GM23248 (cell line): ENCODE results near the gene UCN. TPM values are rescaled to one million over a fixed set of nuclear protein-coding genes. Genes with fewer than 3 reads are reported as not detected.
"Not testable (repeated sequence)": the region's sequence is repeated elsewhere in the genome, so short reads cannot be mapped to it uniquely, and the experiment has no call there.

ENCODE experiments used
- DNase-seq: peaks from one replicate; pipeline ENCODE4 v3.0.0-alpha.2; 2015
- H2AFZ ChIP-seq: fragments of 200-600 bp; sonication (generic); 2 replicates; pipeline ENCODE4 v1.6.1; 2016; ENCODE audit warnings: antibody characterized with exemption
- H3F3A ChIP-seq: fragments of 200-600 bp; sonication (generic); 2 replicates; pipeline ENCODE4 v1.6.1; 2016; ENCODE audit warnings: mild to moderate bottlenecking, antibody characterized with exemption, mixed run types; ENCODE audit not compliant: insufficient read depth
- H3K27ac ChIP-seq: fragments of 200-600 bp; sonication (generic); 2 replicates; pipeline ENCODE4 v1.5.1; 2016; ENCODE audit warnings: mild to moderate bottlenecking
- H3K27me3 ChIP-seq: fragments of 200-600 bp; sonication (generic); replicated peaks from 2 replicates; pipeline ENCODE4 v1.6.1; 2016; ENCODE audit warnings: mild to moderate bottlenecking; ENCODE audit not compliant: insufficient read depth
- H3K36me3 ChIP-seq: fragments of 200-600 bp; sonication (generic); 2 replicates; pipeline ENCODE4 v1.6.1; 2016; ENCODE audit warnings: low read depth, mild to moderate bottlenecking
- H3K4me1 ChIP-seq: fragments of 200-600 bp; sonication (generic); 2 replicates; pipeline ENCODE4 v1.6.1; 2016; ENCODE audit warnings: mild to moderate bottlenecking; ENCODE audit not compliant: insufficient read depth
- H3K4me2 ChIP-seq: fragments of 200-600 bp; sonication (generic); one replicate; pipeline ENCODE4 v1.6.1; 2016; ENCODE audit warnings: mild to moderate bottlenecking; ENCODE audit not compliant: unreplicated experiment
- H3K4me3 ChIP-seq: fragments of 200-600 bp; sonication (generic); 2 replicates; pipeline ENCODE4 v1.5.1; 2016; ENCODE audit warnings: mild to moderate bottlenecking
- H3K79me2 ChIP-seq: fragments of 200-600 bp; sonication (generic); 2 replicates; pipeline ENCODE4 v1.6.1; 2016; ENCODE audit warnings: mild to moderate bottlenecking; ENCODE audit not compliant: insufficient read depth
- H3K9ac ChIP-seq: fragments of 200-600 bp; sonication (generic); 2 replicates; pipeline ENCODE4 v1.6.1; 2016; ENCODE audit warnings: mild to moderate bottlenecking
- H3K9me2 ChIP-seq: fragments of 200-600 bp; sonication (generic); 2 replicates; pipeline ENCODE4 v1.6.1; 2016; ENCODE audit warnings: mixed run types, mild to moderate bottlenecking, moderate library complexity; ENCODE audit not compliant: insufficient read depth
- H3K9me3 ChIP-seq: fragments of 200-600 bp; sonication (generic); one replicate; pipeline ENCODE4 v1.6.1; 2017; ENCODE audit warnings: low read depth
- H4K20me1 ChIP-seq: fragments of 200-600 bp; sonication (generic); 2 replicates; pipeline ENCODE4 v1.6.0; 2016; ENCODE audit not compliant: insufficient read depth
- EZH2 ChIP-seq: fragments of 200-600 bp; sonication (generic); IDR thresholded peaks from 2 replicates; pipeline ENCODE4 v1.6.1; 2018; ENCODE audit warnings: antibody characterized with exemption, mild to moderate bottlenecking; ENCODE audit not compliant: insufficient read depth, poor library complexity, severe bottlenecking
- EZH2phosphoT487 ChIP-seq: fragments of 200-600 bp; sonication (generic); IDR thresholded peaks from 2 replicates; pipeline ENCODE4 v1.6.1; 2018; ENCODE audit warnings: antibody characterized with exemption, moderate library complexity, mild to moderate bottlenecking, low read depth; ENCODE audit not compliant: insufficient read depth
- WGBS, 2 experiments: methylation state at CpG; one replicate each; pipeline ENCODE4 v1.1.6; 2015 to 2017; ENCODE audit warnings: low lambda C conversion rate in 2 of 2, low coverage in 1 of 2; ENCODE audit errors: missing lambda C conversion rate in 2 of 2; 5-methylcytosine and 5-hydroxymethylcytosine counted together
- in situ Hi-C: fragments of 300-500 bp; cut with MboI; formaldehyde crosslinking; loops from 2 replicates; pipeline ENCODE4 v1.15.0; 2020
- polyA plus RNA-seq: library from polyadenylated mRNA; unstranded; fragments of >200 nt; fragmentation: Nextera tagmentation; extraction: Ambion mirVana; gene quantifications from 2 replicates; pipeline ENCODE4 v1.2.1, GENCODE V29; 2016
- total RNA-seq: library from RNA; depleted of rRNA; stranded (reverse); fragments of >200 nt; shearing (Covaris generic); gene quantifications from 2 replicates; pipeline ENCODE4 v1.2.3, GENCODE V29; 2014

Gene UCN
- total and polyA plus RNA-seq, 2 experiments from 2014 or later, result 1.6 TPM; not detected in 1

DNA sequence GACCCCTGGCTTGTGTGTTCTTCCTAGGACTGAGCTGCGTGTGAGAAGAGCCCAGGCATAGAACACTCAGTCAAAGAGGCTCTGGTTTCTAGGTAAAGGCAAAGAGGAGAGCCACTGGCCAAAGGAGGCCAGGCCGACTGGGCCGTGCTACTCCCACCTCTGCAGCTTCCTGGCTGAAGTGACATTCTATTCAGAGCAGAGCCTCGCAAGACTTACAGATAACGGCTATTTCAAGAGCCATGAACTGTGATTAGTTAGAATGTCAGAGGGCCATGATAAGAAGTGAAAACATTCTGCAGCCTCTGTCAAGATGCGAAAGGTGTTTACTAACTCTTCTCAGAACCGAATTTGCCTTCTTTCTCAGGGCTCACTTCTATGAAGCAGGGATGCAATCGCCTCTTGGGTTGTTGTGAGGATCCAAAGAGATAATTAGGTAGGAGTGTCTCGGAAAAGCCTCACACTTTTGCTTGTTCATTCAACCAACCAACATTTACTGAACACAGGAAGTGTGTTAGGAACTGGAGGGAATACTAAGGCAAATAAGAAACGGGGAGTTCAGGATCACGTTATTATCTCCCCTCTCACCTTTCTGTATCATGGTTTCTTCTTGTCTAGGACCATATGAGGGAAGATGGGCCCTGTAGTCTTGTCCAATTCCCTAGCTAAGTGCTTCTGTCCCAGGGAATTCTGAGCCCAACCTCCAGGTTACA, 36.5 kb downstream of the UCN start:
- no peaks in the 10 kb centered on the region for H3K79me2 ChIP-seq
- 75 to 82% methylated on average over 11 of the region's 11 CpGs for WGBS, 2 experiments
- in situ Hi-C loops, result no loop called here

DNA sequence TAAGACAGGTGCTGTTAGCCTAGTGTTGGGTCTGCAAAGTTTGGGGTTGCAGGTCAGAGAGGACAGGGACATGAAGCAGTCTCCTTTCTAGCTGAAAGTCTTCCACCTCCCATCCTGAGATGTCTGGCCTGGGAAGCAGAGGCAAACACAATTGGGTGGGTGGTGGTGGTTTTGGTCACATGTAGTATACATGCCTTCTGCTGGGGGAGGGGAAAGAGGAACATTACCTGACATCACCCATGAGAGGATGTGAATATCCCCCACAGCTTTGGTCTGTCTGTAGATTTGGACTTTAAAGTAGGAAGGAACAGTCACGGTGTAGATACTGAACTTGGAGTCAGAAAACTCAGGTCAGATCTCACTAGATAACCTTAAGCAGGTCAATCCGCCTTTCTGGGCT, 37.6 kb downstream of the UCN start:
- Histone ChIP-seq H3K36me3 (no peaks in the 10 kb centered on the region), H3K9me2 (no peaks in the 10 kb centered on the region), H3K9ac (no peak overlapping the region), H3K9me3 (no peaks in the 10 kb centered on the region), H3F3A (no peaks in the 10 kb centered on the region), H3K4me2 (no peak overlapping the region), H2AFZ (no peak overlapping the region), H3K79me2 (no peaks in the 10 kb centered on the region), H3K27ac (no peak overlapping the region), H3K4me1 (no peaks in the 10 kb centered on the region), H4K20me1 (no peaks in the 10 kb centered on the region), H3K27me3 (peaks cover 14% of the 10 kb centered on the region), H3K4me3 (no peak overlapping the region)
- TF ChIP-seq EZH2phosphoT487 (no peak), EZH2 (no peak)
- no peak for DNase-seq
- in situ Hi-C loops, result no loop called here
- WGBS, 2 experiments, result 96 to 97% methylated on average over 2 of the region's 2 CpGs

More for the DNA sequence above, 36.5 kb downstream of the UCN start:
- no peak overlapping the region for H3K4me2 ChIP-seq
- H3K9me3 ChIP-seq, result no peaks in the 10 kb centered on the region
- peaks cover 12% of the 10 kb centered on the region for H3K27me3 ChIP-seq
- no peak overlapping the region for H3K9ac ChIP-seq
- H3K9me2 ChIP-seq, result no peaks in the 10 kb centered on the region
- no peaks in the 10 kb centered on the region for H3K4me1 ChIP-seq
- no peak for DNase-seq
- H4K20me1 ChIP-seq, result no peaks in the 10 kb centered on the region
- H2AFZ ChIP-seq, result no peak overlapping the region
- H3K4me3 ChIP-seq, result no peak overlapping the region
- H3K27ac ChIP-seq, result no peak overlapping the region
- H3F3A ChIP-seq, result no peaks in the 10 kb centered on the region
- no peaks in the 10 kb centered on the region for H3K36me3 ChIP-seq
- TF ChIP-seq EZH2 (no peak), EZH2phosphoT487 (no peak)

DNA sequence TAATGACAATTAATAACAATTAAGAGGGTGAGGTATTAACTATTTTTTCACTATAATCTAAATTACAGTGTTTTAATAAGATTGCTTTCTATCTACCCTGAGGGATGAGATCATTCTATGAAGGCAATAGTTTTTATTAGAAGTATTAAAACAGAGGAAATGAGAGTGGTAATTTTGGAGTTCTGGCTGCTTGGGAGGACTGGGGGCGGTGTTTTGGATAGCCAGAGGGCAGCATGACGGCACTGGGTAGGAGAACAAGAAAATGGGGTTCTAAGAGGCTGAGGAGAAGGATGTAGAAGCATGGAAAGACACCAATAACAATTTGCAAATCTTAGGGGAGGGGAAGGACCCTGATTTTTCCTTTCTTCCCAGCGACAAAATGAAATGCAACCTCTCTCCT, 38.1 kb downstream of the UCN start:
- Histone ChIP-seq H3K9me3 (no peaks in the 10 kb centered on the region), H3K4me3 (no peak overlapping the region), H3K27ac (no peak overlapping the region), H3K9me2 (no peaks in the 10 kb centered on the region), H3K4me2 (no peak overlapping the region), H3K79me2 (no peaks in the 10 kb centered on the region), H3F3A (no peaks in the 10 kb centered on the region), H2AFZ (no peak overlapping the region), H3K4me1 (no peaks in the 10 kb centered on the region), H3K36me3 (no peaks in the 10 kb centered on the region), H3K9ac (no peak overlapping the region), H4K20me1 (no peaks in the 10 kb centered on the region), H3K27me3 (peaks cover 20% of the 10 kb centered on the region)
- 62 to 77% methylated on average over 3 of the region's 3 CpGs for WGBS, 2 experiments
- DNase-seq, result no peak
- in situ Hi-C loops, result no loop called here
- TF ChIP-seq EZH2phosphoT487 (no peak), EZH2 (no peak)

DNA sequence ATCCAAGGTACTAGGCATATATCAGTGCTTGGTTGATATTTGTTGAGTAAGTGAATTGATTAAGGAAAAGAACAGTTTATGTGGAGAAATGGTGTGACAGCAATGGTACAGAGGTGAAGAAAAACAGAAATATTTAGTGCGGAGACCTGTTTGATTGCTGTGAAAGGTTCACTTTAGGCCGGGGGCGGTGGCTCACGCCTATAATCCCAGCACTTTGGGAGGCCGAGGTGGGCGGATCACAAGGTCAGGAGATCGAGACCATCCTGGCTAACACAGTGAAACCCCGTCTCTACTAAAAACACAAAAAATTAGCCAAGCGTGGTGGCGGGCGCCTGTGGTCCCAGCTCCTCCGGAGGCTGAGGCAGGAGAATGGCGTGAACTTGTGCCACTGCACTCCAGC, 39.9 kb downstream of the UCN start:
- H3K9me3 ChIP-seq, DNase-seq, H3K27ac ChIP-seq, H3K79me2 ChIP-seq, H3K36me3 ChIP-seq, H3K9ac ChIP-seq, in situ Hi-C loops, H3K4me3 ChIP-seq, H3K9me2 ChIP-seq, H3F3A ChIP-seq, H2AFZ ChIP-seq, H3K4me2 ChIP-seq, H3K4me1 ChIP-seq, H4K20me1 ChIP-seq: not testable (repeated sequence)
- 93% methylated on average over 13 of the region's 13 CpGs for WGBS, 2 experiments
- H3K27me3 ChIP-seq, result peaks cover 38% of the 10 kb centered on the region

DNA sequence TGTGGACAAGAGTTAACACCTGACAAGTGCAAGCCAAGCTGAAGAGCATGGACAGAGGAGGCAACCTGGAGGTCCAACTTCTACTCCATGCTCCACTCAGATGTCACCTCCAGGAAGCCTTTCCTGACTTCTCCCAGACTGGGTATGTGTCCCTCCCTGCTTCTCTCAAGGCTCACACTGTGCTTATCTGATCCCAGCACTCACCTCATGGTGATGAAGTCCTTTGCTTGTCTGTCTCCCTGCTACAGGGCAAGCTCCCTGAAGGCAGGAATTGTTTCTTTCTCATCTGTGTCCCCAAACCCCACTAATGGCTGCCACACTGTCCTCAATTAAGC, 42.7 kb downstream of the UCN start:
- DNase-seq, result no peak
- Histone ChIP-seq H3K4me3 (no peak overlapping the region), H3K27ac (no peak overlapping the region), H3K9ac (no peak overlapping the region), H3F3A (no peaks in the 10 kb centered on the region), H3K36me3 (no peaks in the 10 kb centered on the region), H2AFZ (no peak overlapping the region), H4K20me1 (no peaks in the 10 kb centered on the region), H3K4me1 (no peaks in the 10 kb centered on the region), H3K27me3 (peaks cover 66% of the 10 kb centered on the region), H3K4me2 (no peak overlapping the region), H3K9me2 (no peaks in the 10 kb centered on the region), H3K9me3 (no peaks in the 10 kb centered on the region), H3K79me2 (no peaks in the 10 kb centered on the region)
- in situ Hi-C loops, result no loop called here
- TF ChIP-seq EZH2 (no peak), EZH2phosphoT487 (no peak)
